H1 (cell line): ENCODE data around the gene TPSD1. TPM values are rescaled to one million over a fixed set of nuclear protein-coding genes. Genes with fewer than 3 reads are reported as not detected.

Source experiments
- CTCF ChIA-PET: fragments of 300-600 bp; sonication (Branson Sonifier 250); formaldehyde crosslinking; loops from one replicate; lab custom pipeline; 2021; ENCODE audit not compliant: partially characterized antibody; lab: Charles Lee
- POLR2A ChIA-PET: fragments of 300-600 bp; sonication (Branson Sonifier 250); formaldehyde crosslinking; loops from one replicate; lab custom pipeline; 2021; ENCODE audit warnings: inconsistent platforms; ENCODE audit not compliant: partially characterized antibody; lab: Charles Lee
- DNase-seq, 2 experiments: peaks; one replicate each; pipeline versions ENCODE4 v3.0.0 to v3.0.0-alpha.2; 2010 to 2022; ENCODE audit warnings: low spot score in 2 of 2, low read depth in 1 of 2, mixed read lengths in 1 of 2
- FAIRE-seq: peaks from 2 replicates; lab custom pipeline; 2011; peaks lifted over from hg19 to GRCh38; lab: Jason Lieb, UNC
- H2AFZ ChIP-seq: 2 replicates; pipeline ENCODE4 v1.8.1; 2012; ENCODE audit warnings: low read length, inconsistent platforms
- H2AK5ac ChIP-seq: 2 replicates; pipeline ENCODE4 v1.6.1; 2013; ENCODE audit warnings: low read depth, low read length
- H2BK120ac ChIP-seq: replicated peaks from 2 replicates; pipeline ENCODE3; 2013; ENCODE audit warnings: low read depth, low read length, inconsistent platforms
- H2BK12ac ChIP-seq: 2 replicates; pipeline ENCODE4 v1.6.1; 2013; ENCODE audit warnings: low read depth, low read length
- H2BK15ac ChIP-seq: 2 replicates; pipeline ENCODE4 v1.6.1; 2013; ENCODE audit warnings: low read length
- H2BK20ac ChIP-seq: 2 replicates; pipeline ENCODE4 v1.6.1; 2013; ENCODE audit warnings: low read length
- H2BK5ac ChIP-seq: 2 replicates; pipeline ENCODE4 v1.6.1; 2013; ENCODE audit warnings: low read depth, low read length
- H3K14ac ChIP-seq: 2 replicates; pipeline ENCODE4 v1.6.1; 2013; ENCODE audit warnings: inconsistent platforms; ENCODE audit not compliant: insufficient read length
- H3K18ac ChIP-seq: 2 replicates; pipeline ENCODE4 v1.6.1; 2013; ENCODE audit warnings: low read length; ENCODE audit errors: extremely low read depth
- H3K23ac ChIP-seq: 2 replicates; pipeline ENCODE4 v1.6.1; 2013; ENCODE audit warnings: inconsistent platforms; ENCODE audit not compliant: insufficient read length
- H3K23me2 ChIP-seq: 2 replicates; pipeline ENCODE4 v1.6.1; 2013; ENCODE audit warnings: low read depth, low read length
- H3K27ac ChIP-seq: 2 replicates; pipeline ENCODE4 v1.6.1; 2011; ENCODE audit warnings: low read depth, low read length, inconsistent platforms
- H3K27me3 ChIP-seq, 4 experiments: replicated peaks in 1 of 4; 1 replicate in 1 of 4; 2 replicates in 3 of 4; pipeline versions ENCODE4 v1.6.1 to v1.8.1; 2011 to 2013; ENCODE audit warnings: low read length in 3 of 4, mild to moderate bottlenecking in 3 of 4, inconsistent platforms in 2 of 4, mixed read lengths in 2 of 4, moderate library complexity in 1 of 4; ENCODE audit not compliant: control insufficient read depth in 3 of 4, insufficient read depth in 3 of 4; ENCODE audit errors: extremely low read depth in 1 of 4
- H3K36me3 ChIP-seq, 4 experiments: 2 replicates each; pipeline versions ENCODE4 v1.6.1 to v1.8.1; 2011 to 2013; ENCODE audit warnings: mild to moderate bottlenecking in 4 of 4, low read length in 3 of 4, moderate library complexity in 2 of 4, control low read depth in 1 of 4, inconsistent platforms in 1 of 4; ENCODE audit not compliant: insufficient read depth in 4 of 4, control insufficient read depth in 2 of 4
- H3K4ac ChIP-seq: replicated peaks from 2 replicates; pipeline ENCODE3; 2013; ENCODE audit warnings: low read length, low read depth, mixed read lengths, inconsistent platforms; ENCODE audit not compliant: insufficient read length
- H3K4me1 ChIP-seq, 4 experiments: replicated peaks in 1 of 4; 1 replicate in 1 of 4; 2 replicates in 3 of 4; pipeline versions ENCODE4 v1.6.1 to v1.8.1; 2011 to 2013; ENCODE audit warnings: low read length in 3 of 4, inconsistent platforms in 2 of 4, mixed read lengths in 1 of 4; ENCODE audit not compliant: insufficient read depth in 4 of 4, control insufficient read depth in 3 of 4
- H3K4me2 ChIP-seq, 2 experiments: 2 replicates each; pipeline versions ENCODE4 v1.6.1 to v1.8.1; 2011 to 2013; ENCODE audit warnings: low read depth in 2 of 2, low read length in 2 of 2, control low read depth in 1 of 2, inconsistent platforms in 1 of 2, mild to moderate bottlenecking in 1 of 2; ENCODE audit not compliant: insufficient read depth in 1 of 2
- H3K4me3 ChIP-seq, 4 experiments: fragments of 200-600, 300-600 bp in 1 of 4; sonication (generic), shearing (Covaris generic), sonication (Bioruptor Twin) in 1 of 4; 2 replicates each; pipeline versions ENCODE4 v1.5.1 to v1.8.1; 2011 to 2016; ENCODE audit warnings: low read length in 4 of 4, low read depth in 3 of 4, control low read depth in 2 of 4, inconsistent platforms in 2 of 4, mild to moderate bottlenecking in 2 of 4, mixed read lengths in 1 of 4, moderate library complexity in 1 of 4; ENCODE audit not compliant: insufficient read depth in 2 of 4; ENCODE audit errors: extremely low read depth in 1 of 4
- H3K56ac ChIP-seq: replicated peaks from 2 replicates; pipeline ENCODE3; 2013; ENCODE audit warnings: low read depth, mild to moderate bottlenecking, mixed read lengths, low read length, inconsistent platforms; ENCODE audit not compliant: insufficient read length
- H3K79me1 ChIP-seq: 2 replicates; pipeline ENCODE4 v1.6.1; 2013; ENCODE audit warnings: low read depth, low read length, control low read depth
- H3K79me2 ChIP-seq, 2 experiments: 2 replicates each; pipeline versions ENCODE4 v1.6.1 to v1.8.1; 2012 to 2013; ENCODE audit warnings: low read length in 2 of 2, mild to moderate bottlenecking in 2 of 2, inconsistent platforms in 1 of 2; ENCODE audit not compliant: insufficient read depth in 2 of 2, control insufficient read depth in 1 of 2
- H3K9ac ChIP-seq, 4 experiments: replicated peaks in 1 of 4; 1 replicate in 1 of 4; 2 replicates in 3 of 4; pipeline versions ENCODE4 v1.6.1 to v1.8.1; 2011 to 2013; ENCODE audit warnings: low read depth in 3 of 4, low read length in 3 of 4, control low read depth in 2 of 4, mild to moderate bottlenecking in 2 of 4, moderate library complexity in 2 of 4, inconsistent platforms in 1 of 4; ENCODE audit errors: extremely low read depth in 1 of 4
- H3K9me3 ChIP-seq, 2 experiments: 2 replicates each; pipeline versions ENCODE4 v1.6.1 to v1.8.1; 2012 to 2013; ENCODE audit warnings: mild to moderate bottlenecking in 2 of 2, moderate library complexity in 2 of 2, control low read depth in 1 of 2, inconsistent platforms in 1 of 2, low read depth in 1 of 2, low read length in 1 of 2, mixed read lengths in 1 of 2; ENCODE audit not compliant: insufficient read depth in 2 of 2
- H4K20me1 ChIP-seq, 2 experiments: replicated peaks in 1 of 2; 2 replicates each; pipeline versions ENCODE3 to v1.8.1; 2011 to 2013; ENCODE audit warnings: inconsistent platforms in 2 of 2, low read length in 2 of 2, mild to moderate bottlenecking in 1 of 2; ENCODE audit not compliant: insufficient read depth in 2 of 2, control insufficient read depth in 1 of 2
- H4K5ac ChIP-seq: 2 replicates; pipeline ENCODE4 v1.6.1; 2013; ENCODE audit warnings: low read length, low read depth, mixed read lengths, inconsistent platforms; ENCODE audit not compliant: insufficient read length
- H4K8ac ChIP-seq: 2 replicates; pipeline ENCODE4 v1.8.0; 2013; ENCODE audit warnings: mild to moderate bottlenecking, moderate library complexity, low read length, inconsistent platforms; ENCODE audit not compliant: insufficient read depth; ENCODE audit errors: extremely low read depth
- H4K91ac ChIP-seq: replicated peaks from 2 replicates; pipeline ENCODE3; 2013; ENCODE audit warnings: low read length, mixed read lengths, inconsistent platforms; ENCODE audit not compliant: insufficient read length
- SUZ12 ChIP-seq: fragments of 200-600 bp; sonication (generic); IDR thresholded peaks from 2 replicates; pipeline ENCODE4 v1.6.1; 2012; ENCODE audit warnings: mild to moderate bottlenecking, inconsistent platforms, low read length, moderate library complexity, mixed read lengths
- whole genome bisulfite sequencing, 2 experiments: shearing (Covaris generic) in 1 of 2; methylation state at CpG; one replicate each; pipeline versions ENCODE4 v1.1.6 to v1.1.7; 2013 to 2015; ENCODE audit warnings: low lambda C conversion rate in 2 of 2, mixed read lengths in 2 of 2, inconsistent platforms in 1 of 2, low coverage in 1 of 2, missing lambda C conversion rate in 1 of 2; ENCODE audit not compliant: insufficient replicate concordance in 2 of 2, insufficient coverage in 1 of 2, insufficient read length in 1 of 2; ENCODE audit errors: extremely low coverage in 1 of 2, missing lambda C conversion rate in 1 of 2; 5-methylcytosine and 5-hydroxymethylcytosine counted together
- polyA plus RNA-seq, 7 experiments: library from polyadenylated mRNA; depleted of rRNA in 3 of 7; stranded (reverse) in 5 of 7; unstranded in 2 of 7; fragments of >200 nt in 5 of 7; fragments of 200-250 nt in 2 of 7; gene quantifications; 1 replicate in 5 of 7; 2 replicates in 1 of 7; 4 replicates in 1 of 7; pipeline versions ENCODE4 v1.2.1 to v1.2.3, GENCODE V29; 2011 to 2013; ENCODE audit warnings: missing spikeins in 2 of 7, mixed read lengths in 2 of 7
- total RNA-seq: library from RNA; stranded (reverse); fragmentation: NEBNext Ultra II Directional; extraction: Animal tissue kit (Norgen Biotek cat#: 25700); gene quantifications from 2 replicates; pipeline ENCODE4 v1.2.1, GENCODE V29; 2021
- TF ChIP-seq, protein P1 (sequence below): IDR thresholded peaks from 2 replicates; pipeline ENCODE4 v1.6.1; 2011; ENCODE audit warnings: low read length, improper control_type of control experiment

TPSD1 gene
- total and polyA plus RNA-seq, 2 of the 8 experiments (the other 6 are each of a cell fraction or from before 2014, with no cell fraction given) = 0.26 TPM; not detected in 1

DNA sequence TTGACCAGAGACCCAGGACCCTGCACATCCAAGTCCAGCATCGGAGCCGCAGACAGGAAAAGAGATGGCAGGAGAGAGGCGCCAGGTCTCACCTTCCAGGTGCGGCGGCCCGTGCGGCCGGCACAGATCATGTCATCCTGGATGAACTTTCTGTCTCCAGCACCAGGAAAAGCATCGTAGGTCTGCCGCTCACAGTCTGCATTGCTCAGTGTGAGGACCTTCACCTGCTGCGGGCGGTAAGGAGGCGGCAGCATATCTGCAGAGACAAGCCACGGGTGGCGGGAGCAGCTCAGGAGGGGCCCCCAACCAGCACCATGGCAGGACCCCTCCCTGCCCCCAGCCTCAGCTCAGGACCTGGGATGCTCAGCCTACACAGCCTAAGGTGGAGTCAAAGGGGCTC is 17.9 kb downstream of the TPSD1 start:
- Histone ChIP-seq H2BK5ac (no peak overlapping the region), H3K79me1 (no peaks in the 10 kb centered on the region), H3K14ac (no peak overlapping the region), H2BK15ac (no peak overlapping the region), H3K27ac (no peak overlapping the region), H3K4me1 (peaks cover 0 to 8% (median 6%) of the 10 kb centered on the region in 4 experiments; a peak in 5 of 7 replicates), H3K4ac (no peak overlapping the region), H2BK120ac (no peak overlapping the region), H2BK12ac (no peak overlapping the region), H3K23ac (no peak overlapping the region), H2AK5ac (no peak overlapping the region), H3K56ac (no peak overlapping the region), H3K18ac (no peak overlapping the region), H4K91ac (no peak overlapping the region), H3K4me3 (no peak overlapping the region), H3K9me3 (no peaks in the 10 kb centered on the region), H3K36me3 (no peaks in the 10 kb centered on the region), H3K9ac (no peak overlapping the region), H4K20me1 (peaks cover 0 to 2% of the 10 kb centered on the region in 2 experiments), H2AFZ (no peak overlapping the region), H3K79me2 (no peaks in the 10 kb centered on the region), H4K5ac (no peak overlapping the region), H3K27me3 (no peaks in the 10 kb centered on the region), H3K23me2 (peaks cover 3% of the 10 kb centered on the region; the same call in 1 of the 2 replicates), H4K8ac (no peak overlapping the region), H2BK20ac (no peak overlapping the region), H3K4me2 (no peak overlapping the region)
- WGBS, 2 experiments = 85% methylated on average over 15 of the region's 15 CpGs; no CpG with 5 or more reads in 1 of the 2 experiments
- FAIRE-seq (no peak), DNase-seq (no peak)
- no peak for TF ChIP-seq SUZ12
- TF ChIP-seq, protein P1, sequence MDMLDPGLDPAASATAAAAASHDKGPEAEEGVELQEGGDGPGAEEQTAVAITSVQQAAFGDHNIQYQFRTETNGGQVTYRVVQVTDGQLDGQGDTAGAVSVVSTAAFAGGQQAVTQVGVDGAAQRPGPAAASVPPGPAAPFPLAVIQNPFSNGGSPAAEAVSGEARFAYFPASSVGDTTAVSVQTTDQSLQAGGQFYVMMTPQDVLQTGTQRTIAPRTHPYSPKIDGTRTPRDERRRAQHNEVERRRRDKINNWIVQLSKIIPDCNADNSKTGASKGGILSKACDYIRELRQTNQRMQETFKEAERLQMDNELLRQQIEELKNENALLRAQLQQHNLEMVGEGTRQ = no peak
- ChIA-PET CTCF (interaction anchor here (0.6 to 1.6 kb wide), 5 partner anchors 10 to 672 kb away, joined by 3 to 7 read pairs (median 3); no protein-coding TSS in a partner anchor), POLR2A (interaction anchor here (1.2 kb wide), 1 partner anchor 10 kb away, joined by 4 read pairs; no protein-coding TSS in a partner anchor)
